GM12874 (cell line): ENCODE results near the gene PDLIM3.

Experiments
- CTCF ChIP-seq: IDR thresholded peaks from 2 replicates; pipeline ENCODE4 v1.5.1; 2011; ENCODE audit warnings: low read depth, mild to moderate bottlenecking, control low read depth, low read length, moderate library complexity; ENCODE audit not compliant: insufficient read depth

The PDLIM3 gene

GRCh38 chr4:185524888-185525863 is 10.1 kb downstream of the PDLIM3 start:
- TF ChIP-seq CTCF = no peak

- no peak for TF ChIP-seq CTCF
These were observed 11.4 kb downstream of the PDLIM3 start for GRCh38 chr4:185523862-185524261.

- no peak for TF ChIP-seq CTCF
These were observed 12.9 kb downstream of the PDLIM3 start for GRCh38 chr4:185522451-185522850.

GRCh38 chr4:185520119-185520518 is 15.2 kb downstream of the PDLIM3 start:
- no peak for TF ChIP-seq CTCF

DNA sequence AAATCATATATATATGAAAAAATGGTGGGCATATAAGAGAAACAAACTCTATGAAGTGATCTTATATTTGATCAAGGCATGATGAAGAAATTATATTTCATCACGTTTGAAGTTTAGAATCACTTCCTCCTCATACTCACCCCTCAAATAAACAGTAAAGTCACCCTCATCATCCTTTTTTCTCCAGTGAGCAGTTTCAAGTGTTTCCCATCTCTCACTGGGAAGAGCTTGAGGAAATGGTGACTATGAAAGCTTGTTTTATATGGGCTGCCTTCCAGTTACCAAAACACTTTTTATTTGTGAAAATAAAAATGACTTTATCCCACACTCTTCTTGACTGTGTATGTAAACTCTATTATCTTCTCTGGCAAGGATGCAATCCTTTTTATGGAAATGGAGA is 16.8 kb downstream of the PDLIM3 start:
- TF ChIP-seq CTCF = no peak

DNA sequence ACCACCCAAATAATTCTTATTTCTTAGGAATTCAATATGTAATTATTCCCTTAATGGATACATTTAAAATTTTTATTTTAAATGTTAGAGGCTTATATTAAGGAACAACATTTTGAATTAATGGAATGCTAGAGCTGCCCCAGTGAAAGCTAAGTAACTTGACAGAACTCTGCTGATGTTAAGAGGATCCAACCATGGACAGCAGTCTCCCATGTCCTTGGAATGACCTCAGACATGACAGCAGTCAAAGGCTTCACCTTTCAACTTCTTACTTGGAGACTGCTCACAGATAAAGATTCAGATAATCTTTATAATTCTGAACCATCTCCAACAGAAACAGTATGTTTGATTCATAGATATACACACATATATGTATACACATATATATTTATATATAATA is 17.2 kb downstream of the PDLIM3 start:
- TF ChIP-seq CTCF = no peak

DNA sequence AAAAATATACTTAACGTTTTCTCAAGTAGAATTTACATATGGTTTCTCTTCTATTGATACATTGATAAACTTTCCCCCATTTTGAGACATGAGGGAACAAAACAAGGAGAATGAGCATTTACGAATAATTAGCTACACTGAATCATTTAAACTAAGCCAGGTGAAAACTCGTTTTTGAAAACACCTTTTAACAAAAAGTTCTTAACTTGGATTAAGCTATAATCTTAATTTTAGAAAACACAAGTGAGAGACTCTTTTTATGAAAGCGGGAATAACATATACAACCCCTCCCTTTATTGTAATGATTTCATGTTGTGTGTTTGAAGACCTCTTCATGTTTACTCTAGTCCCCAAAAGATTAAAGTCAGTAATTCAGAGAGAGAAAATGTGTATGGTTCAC is 20.1 kb downstream of the PDLIM3 start:
- no peak for TF ChIP-seq CTCF
